Cardiac fibroblast (primary cell): ENCODE results near the gene NDUFB3.
"Not testable (repeated sequence)": the region's sequence is repeated elsewhere in the genome, so short reads cannot be mapped to it uniquely, and the experiment has no call there.

Source experiments
- DNase-seq, 2 donors: peaks; one replicate each; pipeline versions ENCODE4 v3.0.0 to v3.0.0-alpha.2; 2010; ENCODE audit warnings: low read depth in 2 of 2
- H3K4me3 ChIP-seq, 2 donors: replicated peaks in 1 of 2; 1 replicate in 1 of 2; 2 replicates in 1 of 2; pipeline ENCODE4 v1.5.1; 2011; ENCODE audit warnings: low read depth in 2 of 2, low read length in 2 of 2, mild to moderate bottlenecking in 2 of 2, moderate library complexity in 1 of 2
- CTCF ChIP-seq: IDR thresholded peaks from one replicate; pipeline ENCODE4 v1.5.1; 2011; ENCODE audit warnings: low read depth, mild to moderate bottlenecking, low read length, inconsistent platforms

Gene NDUFB3

GRCh38 chr2:201111096-201111495 lies 39.3 kb downstream of the NDUFB3 start:
- DNase-seq = no peak
- TF ChIP-seq CTCF = no peak
- no peak overlapping the region for H3K4me3 ChIP-seq

- H3K4me3 ChIP-seq = no peak overlapping the region
- TF ChIP-seq CTCF = no peak
Observed at GRCh38 chr2:201114350-201114749, 42.5 kb downstream of the NDUFB3 start.

GRCh38 chr2:201114846-201115245 lies 43.0 kb downstream of the NDUFB3 start:
- peak overlapping the region in 1 of 2 donors; percentile 22 for H3K4me3 ChIP-seq
- no peak for TF ChIP-seq CTCF
- peak; percentile 30 to 40 for DNase-seq

More at GRCh38 chr2:201114350-201114749, 42.5 kb downstream of the NDUFB3 start:
- DNase-seq = no peak

GRCh38 chr2:201116115-201116958 lies 44.5 kb downstream of the NDUFB3 start, which contains the start of gene CFLAR:
CFLAR (plus strand) TSS chr2:201116164; CDS start chr2:201129866, 13,702 bp downstream.
- no peak for TF ChIP-seq CTCF
- peak; percentile 76 to 81 for DNase-seq
- H3K4me3 ChIP-seq = peak within 1 kb of the TSS; percentile 76 to 79

GRCh38 chr2:201116959-201117734 lies 45.3 kb downstream of the NDUFB3 start:
- TF ChIP-seq CTCF = peak; percentile 50
- peak; percentile 92 to 94 for DNase-seq
- peak overlapping the region; percentile 76 to 79 for H3K4me3 ChIP-seq

- H3K4me3 ChIP-seq = peak overlapping the region; percentile 76 to 79
- DNase-seq = not testable (repeated sequence)
Observed at GRCh38 chr2:201117735-201118094, 45.9 kb downstream of the NDUFB3 start.
